IMR-90 (cell line): ENCODE results near the gene MTNR1B. TPM values are rescaled to one million over a fixed set of nuclear protein-coding genes. Genes with fewer than 3 reads are reported as not detected.

Source experiments
- ATAC-seq: fragments of 200-7000 bp; cut with Tn5 transposase; 2 replicates; pipeline ENCODE4 v1.9.1; 2020; ENCODE audit warnings: low read depth, mild to moderate bottlenecking, moderate library complexity
- BruUV-seq: library from RNA; stranded (reverse); fragments of 400-500 nt; replicated peaks from 2 replicates; lab custom pipeline; 2021; lab: Mats Ljungman, UMichigan
- CTCF ChIA-PET: fragments of 300-600 bp; formaldehyde crosslinking; extraction: SDS; loops from one replicate; lab custom pipeline; 2021; ENCODE audit warnings: antibody characterized with exemption; lab: Yijun Ruan, JAX
- POLR2A ChIA-PET: fragments of 300-600 bp; sonication (Branson Sonifier 250); formaldehyde crosslinking; loops from one replicate; lab custom pipeline; 2022; ENCODE audit warnings: antibody characterized with exemption; ENCODE audit not compliant: unreplicated experiment; lab: Charles Lee
- DNase-seq: peaks from one replicate; pipeline ENCODE4 v3.0.0; 2013
- H2AFZ ChIP-seq: replicated peaks from 2 replicates; pipeline ENCODE3; 2013; ENCODE audit warnings: low read length, mild to moderate bottlenecking; ENCODE audit not compliant: poor library complexity
- H2AK5ac ChIP-seq: 2 replicates; pipeline ENCODE4 v1.6.1; 2013; ENCODE audit warnings: low read depth, low read length, inconsistent platforms
- H2AK9ac ChIP-seq: replicated peaks from 2 replicates; pipeline ENCODE3; 2013; ENCODE audit warnings: mild to moderate bottlenecking, low read depth, low read length, moderate library complexity; ENCODE audit not compliant: poor library complexity
- H2BK120ac ChIP-seq: 2 replicates; pipeline ENCODE4 v1.6.1; 2013; ENCODE audit warnings: low read depth, low read length, inconsistent platforms
- H2BK15ac ChIP-seq: 3 replicates; pipeline ENCODE4 v1.6.1; 2013; ENCODE audit warnings: low read depth, low read length, inconsistent platforms
- H2BK20ac ChIP-seq: 2 replicates; pipeline ENCODE4 v1.6.1; 2013; ENCODE audit warnings: low read depth, mild to moderate bottlenecking, inconsistent platforms, low read length, moderate library complexity
- H2BK5ac ChIP-seq: 2 replicates; pipeline ENCODE4 v1.6.1; 2013; ENCODE audit warnings: mild to moderate bottlenecking, low read depth, low read length, inconsistent platforms; ENCODE audit not compliant: poor library complexity, severe bottlenecking
- H3K14ac ChIP-seq: replicated peaks from 2 replicates; pipeline ENCODE4 v1.6.1; 2013; ENCODE audit warnings: low read depth, low read length, inconsistent platforms
- H3K18ac ChIP-seq: 2 replicates; pipeline ENCODE4 v1.6.1; 2013; ENCODE audit warnings: low read depth, low read length, control low read depth
- H3K23ac ChIP-seq: 2 replicates; pipeline ENCODE4 v1.6.1; 2013; ENCODE audit warnings: low read depth, low read length, inconsistent platforms
- H3K27ac ChIP-seq: 2 replicates; pipeline ENCODE4 v1.5.1; 2013; ENCODE audit warnings: mild to moderate bottlenecking, control low read depth, low read length; ENCODE audit not compliant: insufficient read depth
- H3K27me3 ChIP-seq: 2 replicates; pipeline ENCODE4 v1.6.1; 2013; ENCODE audit warnings: low read length; ENCODE audit not compliant: control insufficient read depth, insufficient read depth
- H3K36me3 ChIP-seq: 2 replicates; pipeline ENCODE4 v1.6.1; 2013; ENCODE audit warnings: low read length, mixed read lengths; ENCODE audit not compliant: control insufficient read depth, insufficient read depth
- H3K4ac ChIP-seq: 2 replicates; pipeline ENCODE4 v1.6.1; 2013; ENCODE audit warnings: low read depth, low read length, inconsistent platforms
- H3K4me1 ChIP-seq: 2 replicates; pipeline ENCODE4 v1.6.1; 2013; ENCODE audit warnings: low read length, mixed read lengths; ENCODE audit not compliant: control insufficient read depth, insufficient read depth
- H3K4me2 ChIP-seq: 2 replicates; pipeline ENCODE4 v1.6.1; 2013; ENCODE audit warnings: low read depth, mild to moderate bottlenecking, control low read depth, low read length, moderate library complexity
- H3K4me3 ChIP-seq: 2 replicates; pipeline ENCODE4 v1.5.1; 2013; ENCODE audit warnings: low read depth, mild to moderate bottlenecking, control low read depth, low read length, moderate library complexity; ENCODE audit not compliant: insufficient read depth
- H3K56ac ChIP-seq: 2 replicates; pipeline ENCODE4 v1.6.1; 2013; ENCODE audit warnings: low read length, inconsistent platforms; ENCODE audit not compliant: insufficient read depth; ENCODE audit errors: extremely low read depth
- H3K79me1 ChIP-seq, 2 experiments: 2 replicates each; pipeline ENCODE4 v1.6.1; 2013; ENCODE audit warnings: low read length in 2 of 2, inconsistent platforms in 1 of 2, low read depth in 1 of 2
- H3K9ac ChIP-seq: 2 replicates; pipeline ENCODE4 v1.6.1; 2013; ENCODE audit warnings: low read depth, low read length, control low read depth
- H3K9me1 ChIP-seq: 2 replicates; pipeline ENCODE4 v1.6.1; 2013; ENCODE audit warnings: low read length, inconsistent platforms; ENCODE audit not compliant: insufficient read depth
- H3K9me3 ChIP-seq: 2 replicates; pipeline ENCODE4 v1.6.1; 2013; ENCODE audit warnings: low read length; ENCODE audit not compliant: control insufficient read depth, insufficient read depth
- H4K20me1 ChIP-seq: 2 replicates; pipeline ENCODE4 v1.6.1; 2013; ENCODE audit warnings: low read length, inconsistent platforms; ENCODE audit not compliant: insufficient read depth
- H4K5ac ChIP-seq: 2 replicates; pipeline ENCODE4 v1.6.1; 2013; ENCODE audit warnings: mild to moderate bottlenecking, low read depth, low read length, control low read depth
- H4K8ac ChIP-seq, 2 experiments: 2 replicates each; pipeline ENCODE4 v1.6.1; 2013; ENCODE audit warnings: low read depth in 2 of 2, low read length in 2 of 2, control low read depth in 1 of 2, inconsistent platforms in 1 of 2
- H4K91ac ChIP-seq: 2 replicates; pipeline ENCODE4 v1.6.1; 2013; ENCODE audit warnings: low read depth, low read length, inconsistent platforms; ENCODE audit not compliant: insufficient read depth
- BHLHE40 ChIP-seq: fragments of 150-350 bp; IDR thresholded peaks from 2 replicates; pipeline ENCODE4 v1.6.1; 2016; ENCODE audit warnings: mild to moderate bottlenecking, low read depth, low read length
- CEBPB ChIP-seq: IDR thresholded peaks from 2 replicates; pipeline ENCODE4 v1.6.1; 2012; ENCODE audit warnings: low read depth, low read length, improper control_type of control experiment
- CHD1 ChIP-seq: IDR thresholded peaks from 2 replicates; pipeline ENCODE4 v1.6.1; 2012; ENCODE audit warnings: low read depth, low read length, improper control_type of control experiment
- CTCF ChIP-seq: conservative IDR thresholded peaks from 2 replicates; pipeline ENCODE4 v1.5.1; 2012; ENCODE audit warnings: mild to moderate bottlenecking, low read depth, low read length, improper control_type of control experiment
- ELK1 ChIP-seq: fragments of 150-350 bp; IDR thresholded peaks from 2 replicates; pipeline ENCODE4 v1.6.1; 2016; ENCODE audit warnings: low read depth, mild to moderate bottlenecking, low read length, moderate library complexity, borderline replicate concordance
- FOS ChIP-seq: fragments of 150-350 bp; IDR thresholded peaks from 2 replicates; pipeline ENCODE4 v1.6.1; 2016; ENCODE audit warnings: low read depth, low read length
- MAFK ChIP-seq: IDR thresholded peaks from 2 replicates; pipeline ENCODE4 v1.6.1; 2012; ENCODE audit warnings: low read depth, low read length, improper control_type of control experiment
- MAZ ChIP-seq: IDR thresholded peaks from 2 replicates; pipeline ENCODE4 v1.6.1; 2012; ENCODE audit warnings: low read depth, mild to moderate bottlenecking, low read length, improper control_type of control experiment, moderate library complexity, borderline replicate concordance
- MXI1 ChIP-seq: IDR thresholded peaks from 2 replicates; pipeline ENCODE4 v1.6.1; 2012; ENCODE audit warnings: low read depth, mild to moderate bottlenecking, low read length, moderate library complexity, borderline replicate concordance
- NFE2L2 ChIP-seq: fragments of 150-350 bp; IDR thresholded peaks from 2 replicates; pipeline ENCODE4 v1.6.1; 2016; ENCODE audit warnings: low read depth, mild to moderate bottlenecking, low read length
- POLR2A ChIP-seq: IDR thresholded peaks from 2 replicates; pipeline ENCODE4 v1.6.1; 2012; ENCODE audit warnings: mild to moderate bottlenecking, low read depth, low read length
- RAD21 ChIP-seq: IDR thresholded peaks from 2 replicates; pipeline ENCODE4 v1.6.1; 2012; ENCODE audit warnings: low read length, improper control_type of control experiment
- RCOR1 ChIP-seq: IDR thresholded peaks from 2 replicates; pipeline ENCODE4 v1.6.1; 2012; ENCODE audit warnings: mild to moderate bottlenecking, low read length, improper control_type of control experiment; ENCODE audit not compliant: insufficient replicate concordance
- RFX5 ChIP-seq: IDR thresholded peaks from 2 replicates; pipeline ENCODE4 v1.8.0; 2012; ENCODE audit warnings: low read depth, mild to moderate bottlenecking, low read length, moderate library complexity
- SMC3 ChIP-seq: fragments of 150-350 bp; IDR thresholded peaks from 2 replicates; pipeline ENCODE4 v1.6.1; 2016; ENCODE audit warnings: low read depth, mild to moderate bottlenecking, antibody characterized with exemption, low read length, moderate library complexity
- USF2 ChIP-seq: fragments of 150-350 bp; IDR thresholded peaks from 2 replicates; pipeline ENCODE4 v1.6.1; 2017; ENCODE audit warnings: mild to moderate bottlenecking, antibody characterized with exemption, low read length, low read depth
- WGBS, 2 experiments: methylation state at CpG; one replicate each; pipeline versions ENCODE4 v1.1.5 to v1.1.7; 2013; ENCODE audit warnings: missing lambda C conversion rate in 2 of 2; ENCODE audit not compliant: insufficient read length in 1 of 2; ENCODE audit errors: extremely low coverage in 2 of 2; 5-methylcytosine and 5-hydroxymethylcytosine counted together
- dilution Hi-C: fragments of 300-500 bp; cut with HindIII; formaldehyde crosslinking; loops from one replicate; pipeline ENCODE4 v1.14.3; 2018; ENCODE audit warnings: low sequenced_read_pairs; ENCODE audit not compliant: unreplicated experiment
- in situ Hi-C: fragments of 300-500 bp; cut with MboI; formaldehyde crosslinking; loops from 3 replicates; pipeline ENCODE4 v1.14.3; 2019; ENCODE audit warnings: low sequenced_read_pairs, inconsistent platforms, mixed read lengths
- intact Hi-C: fragments of 100-400 bp; cut with micrococcal nuclease; formaldehyde crosslinking; loops from 2 replicates; pipeline ENCODE4 v1.10.0; 2022
- polyA plus RNA-seq, 3 experiments: library from polyadenylated mRNA; depleted of rRNA; stranded (reverse); fragments of >200 nt; gene quantifications; 2 replicates each; pipeline ENCODE4 v1.2.3, GENCODE V29; 2012; ENCODE audit warnings: low replicate concordance in 1 of 3
- total RNA-seq: library from RNA; depleted of rRNA; stranded (reverse); fragments of >200 nt; gene quantifications from 2 replicates; pipeline ENCODE4 v1.2.3, GENCODE V29; 2012

Gene MTNR1B
- total and polyA plus RNA-seq, 2 of the 4 experiments (the other 2 are of a cell fraction) = under 0.01 to 0.07 TPM

GRCh38 chr11:92962446-92962845 lies 7.0 kb upstream of the MTNR1B start:
- no peak overlapping the region for H4K5ac ChIP-seq
- no peak overlapping the region for H3K4ac ChIP-seq
- H3K4me2 ChIP-seq = no peak overlapping the region
- no peak overlapping the region for H4K91ac ChIP-seq
- no peak for DNase-seq
- no peak overlapping the region for H2AK9ac ChIP-seq
- no peaks in the 10 kb centered on the region for H4K20me1 ChIP-seq
- no peak overlapping the region for H2AK5ac ChIP-seq
- H4K8ac ChIP-seq = no peak overlapping the region
- no peak overlapping the region for H3K9ac ChIP-seq
- H3K36me3 ChIP-seq = no peaks in the 10 kb centered on the region
- no peak overlapping the region for H3K14ac ChIP-seq
- no peak overlapping the region for H3K27ac ChIP-seq
- no peak overlapping the region for H2AFZ ChIP-seq
- TF ChIP-seq BHLHE40 (no peak), CEBPB (no peak), MXI1 (no peak), MAFK (no peak), FOS (no peak), CHD1 (no peak), USF2 (no peak), RFX5 (no peak), NFE2L2 (no peak), CTCF (no peak), ELK1 (no peak), RCOR1 (no peak), RAD21 (no peak), MAZ (no peak), POLR2A (no peak), SMC3 (no peak)
- no peak overlapping the region for H2BK20ac ChIP-seq
- intact Hi-C loops = no loop called here
- no peak overlapping the region for H2BK120ac ChIP-seq
- no peaks in the 10 kb centered on the region for H3K79me1 ChIP-seq
- H3K27me3 ChIP-seq = no peaks in the 10 kb centered on the region
- H3K9me3 ChIP-seq = no peaks in the 10 kb centered on the region
- no peak for ATAC-seq
- H3K23ac ChIP-seq = no peak overlapping the region
- no peaks in the 10 kb centered on the region for H3K4me1 ChIP-seq
- H2BK5ac ChIP-seq = no peak overlapping the region
- ChIA-PET CTCF (interaction anchor here (1.1 kb wide), 1 partner anchor 10 kb away, joined by 3 read pairs; no protein-coding TSS in a partner anchor), POLR2A (no interaction called here)
- H3K18ac ChIP-seq = no peak overlapping the region
- dilution Hi-C loops = no loop called here
- H2BK15ac ChIP-seq = no peak overlapping the region
- no CpG with 5 or more reads among the region's 1 CpG for WGBS, 2 experiments
- no peak overlapping the region for H3K4me3 ChIP-seq
- H3K56ac ChIP-seq = no peak overlapping the region
- no TSS peak for BruUV-seq
- in situ Hi-C loops = no loop called here
- no peaks in the 10 kb centered on the region for H3K9me1 ChIP-seq
